Inferior parietal cortex (tissue), 1 donor: Measurements from ENCODE around the gene KIF26B.

Experiments
- DNase-seq: peaks from one replicate; pipeline ENCODE4 v3.0.0-alpha.2; 2016; ENCODE audit errors: extremely low spot score

Gene KIF26B

DNA sequence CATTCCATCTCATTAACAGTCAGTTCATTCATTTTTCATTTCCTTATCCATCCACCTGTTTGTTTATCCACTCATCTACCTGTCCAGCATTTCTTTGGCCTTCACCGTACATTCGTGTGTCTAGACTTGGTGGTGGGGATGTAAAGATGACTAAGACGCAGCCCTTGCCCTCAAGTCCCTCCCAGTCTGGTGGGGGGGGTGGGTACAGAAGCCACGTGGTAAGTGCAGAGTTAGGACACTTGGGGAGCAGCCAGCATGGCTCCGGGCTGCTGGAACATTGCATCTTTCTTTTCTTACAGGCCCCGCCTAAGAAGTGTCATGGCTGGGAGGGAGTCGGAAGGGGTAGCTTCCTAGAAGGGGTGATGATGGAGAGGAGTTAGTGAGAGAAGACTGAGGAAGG, 17.2 kb downstream of the KIF26B start:
- no peak for DNase-seq

DNA sequence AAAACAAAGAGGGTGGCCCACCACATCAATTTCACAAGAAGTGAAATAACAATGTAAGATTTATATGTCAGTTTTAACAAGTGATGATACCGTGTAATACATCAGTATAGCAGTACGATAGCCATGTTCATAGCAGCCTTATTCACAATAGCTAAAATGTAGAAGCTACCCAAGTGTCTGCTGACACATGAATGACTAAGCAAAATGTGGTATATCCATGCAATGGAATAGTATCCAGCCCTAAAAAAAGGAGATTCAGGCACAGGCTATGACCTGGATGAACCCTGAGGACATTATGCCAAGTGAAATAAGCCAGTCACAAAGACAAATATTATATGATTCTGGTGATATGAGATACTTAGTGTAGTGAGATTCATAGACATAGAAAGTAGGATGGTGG, 18.0 kb downstream of the KIF26B start:
- no peak for DNase-seq

DNA sequence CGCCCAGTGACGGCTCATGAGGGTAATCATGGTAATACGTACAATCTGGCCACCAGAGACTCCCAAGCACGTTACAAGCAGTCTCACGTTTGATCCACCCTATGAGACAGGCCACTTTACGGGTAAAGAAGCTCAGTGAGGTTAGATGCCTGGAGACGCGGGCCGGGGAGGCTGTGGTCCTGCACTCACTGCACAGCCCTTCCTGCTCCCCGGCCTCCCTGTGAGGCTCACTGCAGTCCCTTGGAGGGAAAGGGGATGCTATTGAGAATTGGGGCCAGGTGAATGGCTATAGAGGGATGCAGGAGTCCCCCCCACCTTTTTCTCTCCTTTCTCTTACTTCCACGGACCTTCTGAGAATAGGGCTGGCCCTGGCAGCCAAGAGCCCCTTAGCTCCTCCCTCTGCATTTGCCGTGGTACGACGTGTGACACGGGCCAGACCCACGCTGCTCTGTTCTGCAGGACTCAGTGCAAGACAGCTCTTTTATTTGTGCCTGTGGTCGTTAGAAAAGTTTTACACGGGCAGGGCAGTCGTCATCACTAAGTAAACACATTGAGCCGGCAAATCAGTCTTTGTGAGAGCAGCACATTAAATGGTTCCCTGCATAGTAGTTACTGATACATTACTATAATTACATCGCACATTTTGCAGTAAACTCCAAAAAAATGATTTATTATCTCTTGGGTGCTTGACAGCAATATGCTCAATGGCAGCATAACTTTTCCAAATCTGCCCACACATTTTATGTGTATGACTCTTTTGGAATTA, 18.8 kb downstream of the KIF26B start:
- DNase-seq: no peak

DNA sequence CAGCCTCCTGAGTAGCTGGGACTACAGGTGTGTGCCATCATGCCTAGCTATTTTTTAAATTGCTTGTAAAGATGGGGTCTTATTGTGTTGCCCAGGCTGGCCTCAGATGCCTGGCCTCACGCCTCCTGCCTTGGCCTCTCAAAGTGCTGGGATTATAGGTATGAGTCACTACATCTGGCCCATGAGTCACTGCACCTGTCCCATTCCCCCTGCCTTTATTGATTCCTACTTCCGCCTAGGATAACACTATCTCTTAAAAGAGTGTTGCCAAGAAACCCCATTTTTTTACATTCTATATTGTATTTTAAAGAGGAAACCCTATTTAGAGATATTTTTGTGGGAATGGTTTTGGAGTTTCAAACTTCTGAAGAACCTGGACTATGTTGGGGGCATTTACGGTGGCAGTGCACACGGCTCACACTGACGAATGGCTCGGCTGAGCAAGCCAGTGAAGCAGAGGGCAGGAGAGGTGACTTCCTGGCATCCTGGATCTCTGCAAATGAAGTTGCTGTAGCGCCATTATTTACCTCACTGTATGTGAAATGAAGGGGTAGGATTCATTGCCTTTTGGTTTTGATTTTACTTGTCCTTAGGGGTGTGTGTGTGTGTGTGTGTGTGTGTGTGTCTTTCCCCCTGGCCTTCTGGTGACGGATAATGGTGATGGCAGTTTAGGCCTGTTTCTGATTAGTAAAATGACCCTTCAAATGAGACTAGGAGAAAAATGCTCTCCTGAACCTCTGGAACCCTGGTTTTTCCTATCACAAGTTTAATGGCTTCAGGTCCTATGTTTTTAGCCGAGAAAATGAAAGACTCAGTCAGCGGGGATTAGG, 22.5 kb downstream of the KIF26B start:
- no peak for DNase-seq

DNA sequence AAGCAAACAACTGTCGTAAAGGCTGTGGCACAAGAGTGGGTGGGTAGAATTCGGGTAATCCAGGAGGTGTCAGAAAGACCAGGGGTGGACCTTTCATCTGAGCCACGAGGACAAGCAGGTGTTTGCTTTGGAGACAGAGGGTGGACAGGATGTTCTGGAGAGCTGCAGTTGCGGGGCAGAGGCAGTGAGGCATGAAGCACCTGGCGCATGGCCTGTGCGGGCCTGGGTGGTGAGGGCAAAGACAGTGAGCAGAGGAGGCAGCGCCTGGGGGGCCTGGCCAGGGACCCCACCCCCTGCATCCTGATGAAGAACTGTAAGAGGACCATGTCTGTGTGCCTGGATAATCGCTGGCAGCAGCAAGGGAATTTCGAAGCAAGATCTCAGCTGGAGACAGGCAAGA, 24.9 kb downstream of the KIF26B start:
- DNase-seq: no peak

DNA sequence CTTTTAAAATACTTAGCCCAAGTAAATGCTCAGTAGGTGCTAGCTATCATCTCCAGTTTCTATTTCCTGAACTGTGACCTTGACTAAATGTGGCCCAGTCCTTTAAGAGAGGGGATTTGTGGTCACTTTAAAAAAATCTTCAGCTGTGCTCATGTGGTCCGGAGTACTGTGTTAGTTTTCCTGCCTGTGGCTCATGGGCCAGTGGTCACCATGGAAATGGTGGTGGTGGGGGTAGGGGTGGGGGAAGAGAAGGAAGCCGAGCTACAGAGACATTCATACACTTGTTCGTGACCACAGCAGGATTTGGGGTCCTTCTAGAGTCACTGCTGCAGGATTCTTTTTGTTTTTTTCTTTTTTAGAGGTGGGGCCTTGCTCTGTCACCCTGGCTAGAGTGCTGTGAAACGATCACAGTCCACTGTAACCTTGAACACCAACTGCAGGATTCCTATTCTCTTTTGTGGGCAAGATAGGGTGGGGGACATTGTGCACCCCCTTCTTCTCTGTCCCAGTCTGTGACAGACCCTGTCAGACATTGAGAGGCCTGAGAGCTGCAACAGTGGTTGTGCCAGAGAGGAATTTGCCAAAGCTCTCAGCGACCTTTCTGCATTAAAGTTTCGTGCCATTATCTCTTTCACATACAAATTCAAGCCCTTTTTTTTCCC, 25.8 kb downstream of the KIF26B start:
- DNase-seq: no peak

DNA sequence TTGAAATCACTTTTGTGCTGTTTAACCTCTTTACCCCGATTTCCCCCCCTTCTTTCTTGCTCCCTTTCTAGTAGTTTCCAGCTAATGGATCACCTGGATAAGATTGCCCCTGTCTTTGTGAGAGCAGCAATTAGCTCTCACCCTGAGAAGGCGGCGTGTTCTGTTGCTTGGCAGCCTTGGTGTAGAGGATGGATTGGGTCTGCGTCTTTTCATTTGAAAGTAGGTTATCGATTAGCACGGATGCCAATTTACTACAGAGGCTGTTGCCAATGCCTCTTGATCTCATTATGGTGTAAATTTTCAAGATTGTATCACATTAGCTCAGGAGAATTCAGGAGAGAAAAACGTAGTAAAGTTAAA, 26.4 kb downstream of the KIF26B start:
- DNase-seq: no peak

DNA sequence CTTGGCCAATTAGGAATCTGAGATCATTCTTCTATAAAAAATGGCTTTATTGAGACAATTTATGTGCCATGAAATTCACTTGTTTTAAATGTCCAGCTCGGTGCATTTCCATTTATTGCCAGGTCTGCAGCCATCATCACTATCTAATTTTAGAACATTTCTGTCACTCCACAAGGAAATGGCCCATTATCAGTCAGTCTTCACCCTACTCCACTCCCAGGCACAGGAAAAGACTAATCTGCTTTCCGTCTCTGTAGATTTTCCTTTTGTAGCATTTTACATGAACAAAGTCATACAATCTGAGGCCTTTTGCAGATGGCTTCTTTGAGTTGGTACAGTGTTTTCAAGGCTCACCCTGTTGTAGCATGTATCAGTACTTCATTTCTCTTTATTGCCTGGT, 27.2 kb downstream of the KIF26B start:
- no peak for DNase-seq

DNA sequence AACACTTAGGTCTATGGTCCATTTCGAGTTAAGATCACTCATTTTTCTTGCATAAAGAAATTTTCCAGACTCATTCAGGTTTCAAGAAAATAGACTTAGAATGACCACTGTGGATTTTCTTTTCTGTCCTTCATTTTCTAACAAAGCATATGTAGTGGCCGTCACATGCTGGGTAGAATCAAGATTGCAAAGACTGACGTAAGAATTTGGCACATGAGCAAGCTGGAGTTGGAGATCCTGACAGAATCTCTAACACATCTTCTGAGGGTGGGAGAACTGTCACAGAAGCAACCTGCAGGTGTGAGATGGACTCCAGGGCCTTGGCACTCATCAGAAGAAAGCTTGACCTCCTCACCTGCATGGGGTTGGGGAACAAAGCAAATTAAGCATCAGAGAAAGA, 28.6 kb downstream of the KIF26B start:
- no peak for DNase-seq

DNA sequence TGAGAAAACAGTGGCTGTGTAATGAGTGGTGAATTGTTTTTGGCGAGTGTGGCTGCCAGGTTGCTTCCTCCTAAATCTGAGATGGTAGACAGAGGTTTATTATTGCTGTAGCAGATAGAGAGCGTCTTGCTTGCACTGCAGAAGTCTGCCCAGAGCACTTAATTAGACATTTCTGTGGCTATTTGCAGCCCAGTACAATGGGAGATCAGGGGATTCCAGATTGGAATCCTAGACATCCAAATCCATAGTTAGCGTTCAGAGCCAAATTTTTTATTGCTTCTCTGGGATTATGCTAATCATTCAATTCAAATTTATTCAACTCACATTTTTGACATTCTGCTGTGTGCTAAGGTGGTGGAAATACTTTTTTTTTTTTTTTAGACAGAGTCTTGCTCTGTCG, 30.0 kb downstream of the KIF26B start:
- no peak for DNase-seq

DNA sequence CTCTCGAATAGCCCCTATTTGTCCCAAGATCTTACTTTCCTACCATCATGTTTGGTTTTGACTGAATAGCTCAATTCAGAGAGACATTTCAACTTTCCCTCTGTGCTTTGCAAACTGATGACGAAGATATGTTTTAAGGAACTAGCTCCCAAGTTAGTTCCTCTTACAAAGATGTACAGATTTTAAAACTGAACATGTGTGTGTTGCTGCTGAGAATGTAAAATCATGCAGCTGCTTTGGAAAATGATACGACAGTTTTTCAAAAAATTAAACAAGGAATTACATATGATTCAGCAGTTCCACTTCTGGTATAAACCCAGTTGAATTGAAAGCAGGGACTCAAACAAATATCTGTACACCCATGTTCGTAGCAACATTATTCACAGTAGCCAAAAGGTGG, 33.6 kb downstream of the KIF26B start:
- DNase-seq: no peak

DNA sequence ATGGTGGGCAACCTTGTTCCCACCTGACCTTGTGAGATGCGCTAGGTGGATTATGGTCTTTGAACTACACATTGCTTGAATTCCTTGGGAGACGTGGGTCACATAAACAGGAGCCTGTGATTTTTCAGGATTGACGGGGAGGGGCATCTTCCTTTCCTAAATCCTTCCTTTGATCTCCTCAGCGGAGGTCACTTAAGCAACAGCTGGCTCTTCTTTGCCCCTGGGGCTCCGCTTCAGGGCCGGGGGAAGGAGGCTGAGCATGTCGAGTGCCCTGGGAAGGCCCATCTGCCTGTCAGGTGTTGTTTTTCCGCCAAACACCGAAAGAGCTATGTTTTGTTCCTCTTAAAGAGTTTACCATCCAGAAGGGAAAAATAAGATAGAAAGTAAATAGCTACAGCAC, 40.6 kb downstream of the KIF26B start:
- no peak for DNase-seq

DNA sequence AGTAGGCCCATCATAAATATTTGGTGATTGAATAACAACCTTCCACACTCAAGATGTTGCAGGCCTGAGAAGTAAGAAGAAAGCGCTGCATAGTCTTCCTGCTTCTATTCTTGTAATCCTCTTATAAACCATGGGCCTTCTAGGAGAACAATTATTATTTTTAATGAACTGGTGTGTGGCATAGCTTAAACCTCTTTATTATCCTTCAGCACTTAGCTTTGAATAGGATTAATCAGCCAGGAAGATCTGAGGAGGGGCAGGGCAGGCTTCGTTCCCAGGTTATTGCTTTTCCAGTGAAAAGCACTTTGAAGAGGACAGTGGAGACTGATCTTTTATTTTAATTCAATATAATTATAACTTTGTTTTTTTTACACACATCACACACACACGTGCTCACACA, 42.3 kb downstream of the KIF26B start:
- DNase-seq: no peak

DNA sequence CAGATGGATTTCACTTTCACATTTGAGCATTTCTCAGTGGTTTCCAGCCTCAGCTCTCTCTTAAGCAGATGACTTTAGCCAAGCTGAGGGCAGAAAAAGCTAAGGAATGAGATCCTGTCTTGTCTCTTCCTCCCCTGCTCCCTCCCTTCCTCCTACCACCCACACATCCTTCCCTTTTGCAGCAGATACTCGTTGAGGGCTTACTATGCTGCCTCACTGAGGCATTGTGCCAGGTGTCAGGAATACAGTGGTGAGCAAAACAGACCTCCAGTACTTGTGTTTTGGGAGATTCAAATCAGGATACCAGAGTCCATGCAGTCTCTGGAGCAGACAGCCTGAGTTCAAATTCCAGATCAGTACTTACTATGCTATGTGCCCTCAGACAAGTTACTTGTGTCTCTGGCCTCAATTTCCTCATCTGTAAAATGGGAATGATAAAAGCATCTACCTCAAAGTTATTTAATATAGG, 43.2 kb downstream of the KIF26B start:
- DNase-seq: no peak

DNA sequence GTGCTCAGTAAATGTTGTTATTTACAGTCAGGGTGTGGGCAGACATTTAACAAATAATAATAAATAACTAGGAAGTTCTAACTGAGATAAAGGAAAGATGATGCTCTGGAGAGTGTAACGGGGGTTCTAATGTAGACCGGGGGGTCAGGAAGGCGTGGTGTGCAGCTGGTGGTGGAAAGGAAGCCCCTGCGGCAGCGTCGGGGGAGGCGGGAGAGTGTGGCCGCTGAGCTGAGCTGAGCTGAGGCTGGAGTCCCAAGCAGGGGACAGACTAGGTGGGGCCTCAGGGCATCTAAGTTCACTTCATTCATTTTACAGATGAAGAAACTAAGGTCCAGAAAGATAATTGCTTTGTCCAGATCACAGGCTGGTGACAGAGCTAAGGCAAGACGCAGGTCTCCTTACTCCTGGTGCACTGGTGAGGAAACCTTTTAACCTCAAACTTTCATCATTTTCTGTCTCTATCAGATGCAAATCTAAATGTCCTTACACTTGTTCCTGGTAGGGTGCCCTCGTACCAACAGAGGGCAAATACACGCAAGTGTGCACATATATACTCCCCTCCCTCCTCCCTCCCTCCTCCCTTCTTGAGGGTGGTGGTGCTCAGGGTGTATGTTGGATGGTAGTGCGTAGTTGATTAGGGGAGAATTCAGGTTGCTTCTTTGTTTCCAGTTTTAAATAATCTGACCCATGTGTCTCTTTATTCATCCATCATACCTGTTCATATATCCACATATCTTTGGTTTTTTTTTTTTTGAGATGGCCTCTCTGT, 44.1 kb downstream of the KIF26B start:
- DNase-seq: no peak

DNA sequence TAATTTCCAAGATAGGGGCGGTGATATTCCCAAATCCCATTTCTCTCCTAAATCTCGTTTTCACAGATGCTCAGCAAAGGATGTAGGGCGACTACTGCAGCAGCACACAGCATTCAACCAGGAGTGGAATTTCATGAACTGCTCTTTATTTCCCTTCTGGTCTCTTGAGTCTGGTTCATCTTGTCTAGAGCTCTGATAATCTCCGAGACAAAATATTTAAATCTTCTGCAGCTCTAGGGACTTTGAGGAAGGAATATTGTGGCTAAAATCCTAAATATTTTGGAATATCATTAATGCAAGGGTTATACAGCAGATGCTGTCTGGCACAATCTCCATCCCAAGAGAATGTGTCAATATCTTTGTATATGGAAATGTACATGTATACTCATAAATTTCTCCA, 45.4 kb downstream of the KIF26B start:
- DNase-seq: no peak

DNA sequence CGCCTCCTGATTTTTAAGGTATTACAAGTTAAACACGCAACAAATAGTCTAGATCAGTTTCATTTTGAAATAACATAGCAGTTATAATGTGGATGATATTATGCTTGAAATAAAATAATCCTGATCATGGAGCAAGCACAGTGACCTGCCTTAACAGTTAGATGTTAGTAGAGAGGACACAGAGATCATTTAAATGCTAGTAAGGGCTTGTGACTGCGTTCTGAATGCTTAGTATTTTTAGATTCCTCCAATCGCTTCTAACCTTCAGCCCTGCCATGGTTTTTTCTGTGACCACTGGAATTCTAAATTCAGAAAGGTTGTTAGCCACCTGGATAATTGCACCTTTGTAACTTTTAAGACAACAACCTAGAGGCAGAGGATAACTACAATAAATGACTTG, 46.4 kb downstream of the KIF26B start:
- DNase-seq: no peak

DNA sequence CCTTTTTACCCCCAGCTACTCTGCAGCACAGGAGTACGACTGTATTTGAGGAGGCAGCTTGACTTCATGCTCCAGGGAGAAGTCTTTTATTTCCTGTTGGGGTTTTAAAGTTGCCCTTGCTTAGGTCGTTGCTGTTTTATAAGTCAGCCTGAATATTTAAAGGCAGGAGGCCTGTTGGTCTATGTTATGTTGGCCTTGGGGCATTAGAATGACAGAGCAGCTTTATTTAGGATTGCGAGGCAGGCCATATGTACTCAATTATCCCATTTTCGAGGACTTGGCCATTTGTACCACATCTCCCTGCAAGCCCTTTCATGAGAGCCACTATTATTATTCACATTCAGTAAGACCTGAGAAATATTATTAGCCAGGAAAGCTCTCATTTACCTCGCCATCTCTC, 47.0 kb downstream of the KIF26B start:
- no peak for DNase-seq

DNA sequence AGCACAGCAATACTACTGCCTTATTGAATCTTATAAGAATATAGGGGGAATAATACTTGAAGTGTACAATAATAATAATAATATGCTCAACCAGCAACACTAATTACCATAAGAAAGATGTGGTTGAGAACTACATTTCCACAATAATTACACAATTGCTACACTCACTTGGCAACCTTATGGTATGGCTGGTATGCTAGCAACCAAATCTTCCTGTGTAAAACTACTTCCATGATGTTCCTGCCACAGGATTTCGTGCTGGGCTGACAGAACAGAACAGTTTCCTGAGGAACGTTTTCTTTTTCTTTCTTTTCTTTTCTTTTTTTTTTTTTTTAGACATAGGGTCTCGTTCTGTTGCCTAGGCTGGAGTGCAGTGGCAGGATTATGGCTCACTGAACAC, 50.6 kb downstream of the KIF26B start:
- no peak for DNase-seq

DNA sequence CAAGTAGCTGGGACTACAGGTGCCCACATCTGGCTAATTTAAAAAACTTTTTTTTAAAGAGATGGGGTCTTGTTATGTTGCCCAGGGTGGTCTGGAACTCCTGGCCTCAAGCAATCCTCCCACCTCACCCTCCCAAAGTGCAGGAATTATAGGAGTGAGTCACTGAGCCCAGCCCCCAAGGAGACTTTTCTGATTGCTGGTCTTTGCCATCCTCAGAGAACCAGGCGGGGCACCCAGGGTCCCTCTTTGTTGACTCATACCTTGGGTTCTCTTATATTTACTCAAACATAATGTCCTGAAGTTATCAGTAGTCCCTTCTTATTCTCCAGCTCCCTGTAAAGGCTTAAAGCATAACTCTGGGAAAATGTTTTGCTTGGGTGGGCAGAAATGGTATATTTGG, 51.1 kb downstream of the KIF26B start:
- no peak for DNase-seq

DNA sequence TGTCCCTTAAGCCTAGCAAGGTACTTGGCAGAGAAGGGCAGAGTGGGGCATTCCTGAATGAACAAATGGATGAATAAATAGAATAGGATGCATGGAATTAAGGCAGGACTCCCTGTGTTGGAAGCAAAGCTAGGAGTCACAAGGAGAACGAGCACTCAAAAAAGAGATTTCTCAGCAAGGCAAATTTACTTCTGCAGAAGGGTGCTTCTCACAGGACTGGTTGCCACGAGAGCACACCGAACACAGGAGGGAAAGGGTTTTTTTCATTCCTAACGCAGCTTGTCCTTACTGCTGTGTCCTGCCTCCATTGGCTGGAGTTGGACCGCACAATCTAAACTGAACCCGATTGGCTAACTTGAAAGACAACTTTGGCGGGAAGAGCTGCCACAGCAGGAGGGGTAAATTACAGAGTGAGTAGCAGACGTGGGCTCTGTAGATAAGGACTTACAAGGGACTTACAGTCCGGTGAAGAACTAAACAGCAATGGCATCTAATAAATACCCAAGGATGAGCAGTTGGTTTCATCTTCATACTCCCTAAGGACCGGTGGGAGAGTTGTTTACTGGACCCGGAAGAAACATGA, 52.4 kb downstream of the KIF26B start:
- no peak for DNase-seq

DNA sequence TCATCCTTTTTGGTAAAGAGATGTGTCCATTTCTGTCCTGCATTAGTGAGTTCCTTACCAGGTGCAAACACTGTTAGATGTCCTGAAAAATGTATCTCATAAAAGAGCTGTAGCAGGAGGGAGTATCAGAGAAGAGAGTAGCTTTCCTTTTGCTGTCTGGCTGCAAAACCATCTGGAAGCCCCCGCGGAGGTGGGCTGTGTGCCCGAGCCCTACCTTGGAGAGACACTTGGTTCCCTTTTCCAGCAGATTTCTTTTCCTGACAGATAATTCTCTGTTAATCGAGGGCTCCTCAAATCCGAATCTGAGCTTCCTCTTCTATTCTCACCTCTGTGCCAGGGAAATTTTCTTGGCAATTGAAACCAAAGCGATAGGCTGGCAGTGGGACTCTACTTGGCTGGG, 53.0 kb downstream of the KIF26B start:
- no peak for DNase-seq
